ENCODE measurements around the gene GSDME. TPM values are rescaled to one million over a fixed set of nuclear protein-coding genes. Genes with fewer than 3 reads are reported as not detected.

GSDME gene
- total and polyA plus RNA-seq, 2 experiments from 2014 or later, result 7.1 to 10.0 TPM

GRCh38 chr7:24724451-24725190, 32.6 kb downstream of the GSDME start:
- no peak overlapping the region for H3K27ac ChIP-seq
- no peaks in the 10 kb centered on the region for H3K4me1 ChIP-seq (ENCODE audit: low read depth)
- H3K27me3 ChIP-seq, result no peaks in the 10 kb centered on the region
- no peak overlapping the region for H3K4me3 ChIP-seq
- TF ChIP-seq, protein P1, sequence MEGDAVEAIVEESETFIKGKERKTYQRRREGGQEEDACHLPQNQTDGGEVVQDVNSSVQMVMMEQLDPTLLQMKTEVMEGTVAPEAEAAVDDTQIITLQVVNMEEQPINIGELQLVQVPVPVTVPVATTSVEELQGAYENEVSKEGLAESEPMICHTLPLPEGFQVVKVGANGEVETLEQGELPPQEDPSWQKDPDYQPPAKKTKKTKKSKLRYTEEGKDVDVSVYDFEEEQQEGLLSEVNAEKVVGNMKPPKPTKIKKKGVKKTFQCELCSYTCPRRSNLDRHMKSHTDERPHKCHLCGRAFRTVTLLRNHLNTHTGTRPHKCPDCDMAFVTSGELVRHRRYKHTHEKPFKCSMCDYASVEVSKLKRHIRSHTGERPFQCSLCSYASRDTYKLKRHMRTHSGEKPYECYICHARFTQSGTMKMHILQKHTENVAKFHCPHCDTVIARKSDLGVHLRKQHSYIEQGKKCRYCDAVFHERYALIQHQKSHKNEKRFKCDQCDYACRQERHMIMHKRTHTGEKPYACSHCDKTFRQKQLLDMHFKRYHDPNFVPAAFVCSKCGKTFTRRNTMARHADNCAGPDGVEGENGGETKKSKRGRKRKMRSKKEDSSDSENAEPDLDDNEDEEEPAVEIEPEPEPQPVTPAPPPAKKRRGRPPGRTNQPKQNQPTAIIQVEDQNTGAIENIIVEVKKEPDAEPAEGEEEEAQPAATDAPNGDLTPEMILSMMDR (IDR thresholded peaks at IDR 0.05; ENCODE audit: low read depth, low read length), result no peak
- no peaks in the 10 kb centered on the region for H3K36me3 ChIP-seq
- H3K9me3 ChIP-seq (ENCODE audit: low read depth), result no peaks in the 10 kb centered on the region
- no peak for DNase-seq (ENCODE audit: low read depth in 1 of 2, low spot score in 1 of 2)

DNA sequence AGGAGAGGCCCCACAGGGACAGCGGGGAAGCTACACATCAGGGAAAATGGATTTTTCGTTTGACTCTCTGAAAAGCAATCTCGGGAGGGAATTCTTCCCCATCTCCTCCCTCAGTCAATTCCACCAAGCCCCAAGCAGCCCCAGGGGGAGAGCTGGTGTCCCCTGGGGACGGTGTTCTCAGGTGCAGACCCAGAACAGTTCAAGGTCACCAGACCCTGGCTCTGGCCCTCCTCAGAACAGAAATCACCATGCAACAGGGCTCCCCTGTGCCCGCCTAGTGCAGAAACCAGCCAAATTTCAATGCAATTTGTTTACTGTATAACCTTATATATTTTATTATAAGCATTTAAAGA, 34.1 kb downstream of the GSDME start:
- DNase-seq (ENCODE audit: low read depth in 1 of 2, low spot score in 1 of 2), result no peak
- Histone ChIP-seq H3K4me1 (ENCODE audit: low read depth) (no peaks in the 10 kb centered on the region), H3K27me3 (no peaks in the 10 kb centered on the region), H3K27ac (no peak overlapping the region), H3K4me3 (no peak overlapping the region), H3K36me3 (no peaks in the 10 kb centered on the region), H3K9me3 (ENCODE audit: low read depth) (no peaks in the 10 kb centered on the region)
- TF ChIP-seq, protein P1 (IDR thresholded peaks at IDR 0.05; ENCODE audit: low read depth, low read length), result no peak

- peak; percentile 45 to 72 for DNase-seq (ENCODE audit: low read depth in 1 of 2, low spot score in 1 of 2)
- no peak overlapping the region for H3K4me3 ChIP-seq
- TF ChIP-seq, protein P1 (IDR thresholded peaks at IDR 0.05; ENCODE audit: low read depth, low read length), result peak; percentile 46
- H3K27me3 ChIP-seq, result no peaks in the 10 kb centered on the region
- no peaks in the 10 kb centered on the region for H3K4me1 ChIP-seq (ENCODE audit: low read depth)
- no peaks in the 10 kb centered on the region for H3K9me3 ChIP-seq (ENCODE audit: low read depth)
- H3K27ac ChIP-seq, result no peak overlapping the region
- no peaks in the 10 kb centered on the region for H3K36me3 ChIP-seq
Measured at GRCh38 chr7:24722386-24723177, 34.7 kb downstream of the GSDME start.

DNA sequence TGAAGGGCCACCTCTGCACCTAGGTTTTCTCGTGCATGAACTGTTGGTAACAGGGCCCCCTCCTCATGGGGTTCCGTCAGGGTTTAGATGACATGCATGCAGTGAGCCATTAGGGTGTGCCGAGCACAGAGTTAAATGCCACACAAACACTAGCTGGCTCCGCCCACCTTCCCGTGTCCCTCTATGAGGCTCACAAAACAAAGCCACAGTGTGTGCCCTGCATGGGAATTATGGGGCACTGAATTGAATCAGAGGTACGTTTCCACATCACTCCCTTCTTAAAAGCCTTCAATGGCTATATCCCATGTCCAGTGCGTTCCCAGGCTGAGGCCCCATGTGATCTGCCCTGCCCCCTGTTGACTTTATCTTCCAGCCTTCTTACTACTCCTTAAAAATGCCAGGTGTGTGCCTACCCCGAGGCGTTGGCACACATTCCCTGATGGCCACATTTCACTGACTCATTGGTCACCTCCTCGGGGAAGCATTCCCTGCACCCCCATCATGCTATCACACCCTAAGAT, 35.7 kb downstream of the GSDME start:
- H3K9me3 ChIP-seq (ENCODE audit: low read depth), result no peaks in the 10 kb centered on the region
- H3K36me3 ChIP-seq, result no peaks in the 10 kb centered on the region
- DNase-seq (ENCODE audit: low read depth in 1 of 2, low spot score in 1 of 2), result no peak
- H3K4me3 ChIP-seq, result no peak overlapping the region
- H3K27ac ChIP-seq, result no peak overlapping the region
- no peaks in the 10 kb centered on the region for H3K4me1 ChIP-seq (ENCODE audit: low read depth)
- TF ChIP-seq, protein P1 (IDR thresholded peaks at IDR 0.05; ENCODE audit: low read depth, low read length), result no peak
- H3K27me3 ChIP-seq, result no peaks in the 10 kb centered on the region

DNA sequence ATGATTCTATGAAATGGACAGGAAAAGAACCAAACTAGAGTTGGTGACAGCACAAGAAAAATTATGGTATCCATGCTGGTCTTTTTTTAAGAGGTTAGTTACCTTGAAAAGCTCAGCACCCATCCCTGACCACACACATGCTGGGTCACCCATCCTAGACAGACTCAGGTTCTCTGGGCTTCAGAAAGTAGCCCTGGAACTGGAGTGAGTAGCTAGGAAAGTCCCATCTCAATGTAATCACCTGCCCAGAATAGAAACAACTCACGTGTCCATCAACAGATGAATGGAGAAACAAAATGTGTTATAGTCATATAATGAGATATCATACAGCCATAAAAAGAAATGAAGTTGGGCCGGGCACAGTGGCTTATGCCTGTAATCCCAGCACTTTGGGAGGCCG, 37.0 kb downstream of the GSDME start:
- Histone ChIP-seq H3K36me3 (no peaks in the 10 kb centered on the region), H3K27ac (no peak overlapping the region), H3K4me1 (ENCODE audit: low read depth) (no peaks in the 10 kb centered on the region), H3K27me3 (no peaks in the 10 kb centered on the region), H3K4me3 (no peak overlapping the region), H3K9me3 (ENCODE audit: low read depth) (no peaks in the 10 kb centered on the region)
- TF ChIP-seq, protein P1 (IDR thresholded peaks at IDR 0.05; ENCODE audit: low read depth, low read length), result no peak
- DNase-seq (ENCODE audit: low read depth in 1 of 2, low spot score in 1 of 2), result no peak

Measured in cardiac muscle cell (in vitro differentiated cells and primary cell).